GM12878 (cell line): Measurements from ENCODE around the gene ATXN1. TPM values are rescaled to one million over a fixed set of nuclear protein-coding genes. Genes with fewer than 3 reads are reported as not detected.
A peak's percentile ranks its signal among the peaks of the same experiment; 100 is the strongest.

Source experiments
- ATAC-seq: fragments of 200-7000 bp; cut with Tn5 transposase; 3 replicates; pipeline ENCODE4 v1.9.1; 2020; ENCODE audit warnings: mild to moderate bottlenecking, moderate library complexity
- BruUV-seq: library from RNA; stranded (reverse); fragments of 400-500 nt; replicated peaks from 2 replicates; lab custom pipeline; 2021; lab: Mats Ljungman, UMichigan
- CTCF ChIA-PET: fragments of 300-600 bp; sonication (Branson Sonifier 250); formaldehyde crosslinking; extraction: SDS; loops from one replicate; lab custom pipeline; 2021; ENCODE audit warnings: inconsistent platforms; lab: Yijun Ruan, JAX
- POLR2A ChIA-PET: fragments of 350-600 bp; formaldehyde crosslinking; extraction: SDS; loops from one replicate; lab custom pipeline; 2021; ENCODE audit warnings: inconsistent platforms; lab: Charles Lee
- RAD21 ChIA-PET: fragments of 300-600 bp; sonication (Branson Sonifier 250); formaldehyde crosslinking; loops from one replicate; lab custom pipeline; 2023; ENCODE audit warnings: antibody characterized with exemption; ENCODE audit not compliant: unreplicated experiment; lab: Charles Lee
- SMC1A ChIA-PET: fragments of 300-600 bp; sonication (Branson Sonifier 250); formaldehyde crosslinking; loops from one replicate; lab custom pipeline; 2023; ENCODE audit not compliant: unreplicated experiment, uncharacterized antibody; lab: Charles Lee
- DNase-seq: peaks from one replicate; pipeline ENCODE4 v3.0.0-alpha.2; 2011; ENCODE audit warnings: low read depth, low spot score
- FAIRE-seq: peaks from 3 replicates; lab custom pipeline; 2011; peaks lifted over from hg19 to GRCh38; lab: Jason Lieb, UNC
- H2AFZ ChIP-seq: 2 replicates; pipeline ENCODE4 v1.6.0; 2011; ENCODE audit warnings: low read depth, low read length, control low read depth; ENCODE audit not compliant: control insufficient read depth
- H3K27ac ChIP-seq: 2 replicates; pipeline ENCODE4 v1.5.1; 2011; ENCODE audit warnings: control low read depth; ENCODE audit not compliant: control insufficient read depth, insufficient read depth
- H3K27me3 ChIP-seq, 2 experiments: replicated peaks in 1 of 2; 2 replicates each; pipeline versions ENCODE4 v1.6.0 to v1.6.1; 2011; ENCODE audit warnings: low read length in 1 of 2; ENCODE audit not compliant: control insufficient read depth in 2 of 2, insufficient read depth in 2 of 2
- H3K36me3 ChIP-seq, 2 experiments: 2 replicates each; pipeline ENCODE4 v1.5.1; 2011; ENCODE audit warnings: low read length in 1 of 2; ENCODE audit not compliant: control insufficient read depth in 2 of 2, insufficient read depth in 2 of 2
- H3K4me1 ChIP-seq: 2 replicates; pipeline ENCODE4 v1.6.1; 2011; ENCODE audit warnings: mild to moderate bottlenecking, low read length, moderate library complexity, mixed read lengths; ENCODE audit not compliant: control insufficient read depth, insufficient read depth
- H3K4me2 ChIP-seq: 2 replicates; pipeline ENCODE4 v1.6.0; 2011; ENCODE audit warnings: control low read depth; ENCODE audit not compliant: control insufficient read depth, insufficient read depth
- H3K4me3 ChIP-seq: fragments of 200-600 bp; sonication (generic); 2 replicates; pipeline ENCODE4 v1.5.1; 2016
- H3K79me2 ChIP-seq: 2 replicates; pipeline ENCODE4 v1.6.0; 2011; ENCODE audit warnings: low read length; ENCODE audit not compliant: control insufficient read depth, insufficient read depth
- H3K9ac ChIP-seq: 2 replicates; pipeline ENCODE4 v1.8.0; 2011; ENCODE audit warnings: low read length, control low read depth, mixed read lengths; ENCODE audit not compliant: control insufficient read depth, insufficient read depth
- H3K9me3 ChIP-seq: replicated peaks from 3 replicates; pipeline ENCODE4 v1.5.1; 2011; ENCODE audit warnings: mild to moderate bottlenecking, low read length; ENCODE audit not compliant: control insufficient read depth, insufficient read depth
- H4K20me1 ChIP-seq: 2 replicates; pipeline ENCODE4 v1.6.0; 2011; ENCODE audit not compliant: control insufficient read depth, insufficient read depth
- DPF2 ChIP-seq: fragments of 450-650 bp; IDR thresholded peaks from 2 replicates; pipeline ENCODE4 v1.6.1; 2017; ENCODE audit warnings: mild to moderate bottlenecking
- IKZF1 ChIP-seq: fragments of 450-650 bp; conservative IDR thresholded peaks from 2 replicates; pipeline ENCODE4 v1.6.1; 2017; ENCODE audit warnings: antibody characterized with exemption, mild to moderate bottlenecking
- IKZF2 ChIP-seq, 2 experiments: fragments of 450-650 bp; IDR thresholded peaks; 2 replicates each; pipeline ENCODE4 v1.6.1; 2017; ENCODE audit warnings: mild to moderate bottlenecking in 2 of 2, moderate library complexity in 2 of 2
- NR2C1 ChIP-seq: fragments of 450-650 bp; IDR thresholded peaks from 2 replicates; pipeline ENCODE4 v1.6.1; 2017; ENCODE audit warnings: antibody characterized with exemption, mild to moderate bottlenecking, moderate library complexity
- POLR2AphosphoS5 ChIP-seq: IDR thresholded peaks from 2 replicates; pipeline ENCODE4 v1.6.1; 2011; ENCODE audit warnings: mild to moderate bottlenecking, low read length, inconsistent platforms
- USF2 ChIP-seq: IDR thresholded peaks from 2 replicates; pipeline ENCODE4 v1.6.1; 2011; ENCODE audit warnings: low read depth, low read length, improper control_type of control experiment, borderline replicate concordance
- ZBED1 ChIP-seq: IDR thresholded peaks from 2 replicates; pipeline ENCODE4 v1.6.1; 2016; ENCODE audit warnings: borderline replicate concordance
- ZNF24 ChIP-seq: fragments of 450-650 bp; IDR thresholded peaks from 2 replicates; pipeline ENCODE4 v1.6.1; 2017; ENCODE audit warnings: antibody characterized with exemption, mild to moderate bottlenecking
- WGBS: methylation state at CpG from one replicate; pipeline ENCODE4 v1.1.6; 2016; ENCODE audit warnings: low lambda C conversion rate; ENCODE audit not compliant: insufficient replicate concordance, insufficient coverage; ENCODE audit errors: missing lambda C conversion rate; 5-methylcytosine and 5-hydroxymethylcytosine counted together
- in situ Hi-C: fragments of 300-500 bp; cut with MboI; formaldehyde crosslinking; loops from 9 replicates; pipeline ENCODE4 v1.14.3; 2018; ENCODE audit warnings: mixed read lengths
- intact Hi-C: fragments of 100-400 bp; cut with micrococcal nuclease; formaldehyde crosslinking; loops from one replicate; pipeline ENCODE4 v1.14.2; 2022; ENCODE audit not compliant: unreplicated experiment
- polyA plus RNA-seq, 11 experiments: library from polyadenylated mRNA; depleted of rRNA in 4 of 11; unstranded in 6 of 11; stranded (reverse) in 5 of 11; fragments of >200 nt; fragmentation: Nextera tagmentation in 4 of 11; fragmentation: Illumina TruSeq in 1 of 11; extraction: Ambion mirVana in 4 of 11; extraction: Trizol in 1 of 11; gene quantifications; 1 replicate in 1 of 11; 2 replicates in 10 of 11; pipeline versions ENCODE4 v1.2.1 to v1.2.3, GENCODE V29; 2011 to 2016; ENCODE audit warnings: inconsistent platforms in 2 of 11, missing spikeins in 2 of 11, low read depth in 1 of 11
- total RNA-seq, 4 experiments: library from RNA; depleted of rRNA in 3 of 4; stranded (reverse); fragments of >200 nt in 3 of 4; fragmentation: Illumina TruSeq in 1 of 4; extraction: Trizol in 1 of 4; gene quantifications; 2 replicates each; pipeline versions ENCODE4 v1.2.1 to v1.2.3, GENCODE V29; 2013 to 2021

Gene ATXN1
- total and polyA plus RNA-seq, 10 of the 15 experiments (the other 5 are each of a cell fraction or from before 2014, with no cell fraction given), result 12.2 to 51.2 (median 20.5) TPM

- TF ChIP-seq USF2, result no peak; the same call in 1 of the 2 replicates
- TF ChIP-seq ZBED1, result no peak
- TF ChIP-seq ZNF24, result 0 out of 2 replicates have a peak, but pooled peaks have one; percentile 36
Measured at GRCh38 chr6:16493112-16493511, 268.1 kb downstream of the ATXN1 start (continued).

GRCh38 chr6:16491666-16492313 lies 269.5 kb downstream of the ATXN1 start:
- TF ChIP-seq DPF2 (0 out of 2 replicates have a peak, but pooled peaks have one; percentile 40), IKZF2 (IDR thresholded peaks at IDR 0.05) (peak in 1 of 2 experiments; percentile 55; a peak in 2 of 4 replicates), NR2C1 (no peak), POLR2AphosphoS5 (no peak), IKZF1 (0 out of 2 replicates have a peak, but pooled peaks have one; percentile 37)
- TF ChIP-seq, all 136 proteins: peak for 3
- BruUV-seq, result no TSS peak
- Histone ChIP-seq H2AFZ (no peak overlapping the region), H3K27ac (peak overlapping the region; percentile 57), H3K36me3 (peaks cover 0 to 3% of the 10 kb centered on the region in 2 experiments; a peak in 2 of 4 replicates), H3K79me2 (peaks cover 54% of the 10 kb centered on the region), H3K27me3 (no peaks in the 10 kb centered on the region), H3K4me1 (peaks cover 72% of the 10 kb centered on the region), H4K20me1 (no peaks in the 10 kb centered on the region), H3K4me3 (peak overlapping the region; percentile 62), H3K4me2 (peak overlapping the region; percentile 64), H3K9me3 (no peaks in the 10 kb centered on the region), H3K9ac (peak overlapping the region; percentile 21; the same call in 1 of the 2 replicates)
- in situ Hi-C loops (no loop called here), intact Hi-C loops (loop anchor here (5.0 to 10.0 kb wide), 3 partner anchors 101 to 473 kb away; partner anchors contain the start of gene ATXN1)
- ChIA-PET SMC1A (interaction anchor here (1.0 to 14.6 kb wide), 10 partner anchors 13 to 240 kb away, joined by 3 to 388 read pairs (median 18); no protein-coding TSS in a partner anchor), RAD21 (interaction anchor here (0.6 to 14.6 kb wide), 11 partner anchors 8 to 160 kb away, joined by 3 to 201 read pairs (median 24); no protein-coding TSS in a partner anchor), POLR2A (interaction anchor here (0.7 to 13.1 kb wide), 5 partner anchors 11 to 337 kb away, joined by 4 to 256 read pairs (median 26); no protein-coding TSS in a partner anchor), CTCF (interaction anchor here (1.3 to 17.6 kb wide), 5 partner anchors 14 to 82 kb away, joined by 5 to 203 read pairs (median 64); no protein-coding TSS in a partner anchor)
- DNase-seq (no peak), FAIRE-seq (no peak), ATAC-seq (no peak)
- 91% methylated on average over 5 of the region's 5 CpGs for WGBS
